ENCODE results near the gene GSG1L.

The GSG1L gene

DNA sequence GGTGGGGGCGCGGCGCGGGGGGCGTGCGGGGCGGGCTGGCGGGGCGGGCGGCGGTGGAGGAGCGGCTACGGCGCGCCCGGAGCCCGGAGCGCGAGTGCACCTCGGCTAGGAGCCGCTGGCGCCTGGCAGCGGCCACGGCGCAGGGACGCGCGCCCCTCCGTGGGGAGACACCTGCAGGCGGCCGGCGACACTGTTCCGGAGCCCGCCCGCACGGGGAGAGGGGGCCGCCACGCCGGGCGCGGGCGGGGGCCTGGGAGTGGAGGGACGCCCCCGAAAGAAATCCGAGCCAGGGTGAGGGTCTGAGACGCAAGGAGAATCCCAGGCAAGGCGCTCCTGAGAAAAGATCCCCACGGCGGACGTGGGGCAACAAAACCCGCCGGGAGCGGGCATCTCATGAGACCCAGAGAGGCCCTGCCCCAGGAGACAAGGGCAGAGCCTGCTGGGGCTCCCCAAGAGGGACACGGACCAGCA is at the start of gene GSG1L:
Gene GSG1L (minus strand): TSS at position 124 of the 471 bp plus-strand sequence. CDS start 290 bp downstream, outside the sequence.
- no peak for DNase-seq

DNA sequence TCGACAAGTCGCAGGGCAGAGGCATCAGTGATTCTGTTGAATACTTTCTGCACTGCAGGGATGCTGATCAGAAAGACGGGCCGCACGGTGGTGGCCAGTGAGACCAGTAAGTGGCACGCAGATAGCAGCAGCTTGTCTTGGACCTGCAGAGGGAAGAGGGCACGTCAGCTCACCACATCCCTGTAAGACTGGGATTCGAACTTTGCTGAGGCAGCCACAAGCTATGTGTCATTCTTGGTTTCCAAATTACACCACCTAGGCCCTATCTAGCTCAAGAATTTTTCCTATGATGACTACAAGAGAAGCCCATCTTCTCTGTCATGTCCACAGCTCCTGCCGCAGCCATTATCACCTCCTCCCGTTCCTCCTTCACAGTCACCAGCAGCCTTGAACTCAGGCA is 49.4 kb upstream of the GSG1L start:
- peak; percentile 12 for DNase-seq

DNA sequence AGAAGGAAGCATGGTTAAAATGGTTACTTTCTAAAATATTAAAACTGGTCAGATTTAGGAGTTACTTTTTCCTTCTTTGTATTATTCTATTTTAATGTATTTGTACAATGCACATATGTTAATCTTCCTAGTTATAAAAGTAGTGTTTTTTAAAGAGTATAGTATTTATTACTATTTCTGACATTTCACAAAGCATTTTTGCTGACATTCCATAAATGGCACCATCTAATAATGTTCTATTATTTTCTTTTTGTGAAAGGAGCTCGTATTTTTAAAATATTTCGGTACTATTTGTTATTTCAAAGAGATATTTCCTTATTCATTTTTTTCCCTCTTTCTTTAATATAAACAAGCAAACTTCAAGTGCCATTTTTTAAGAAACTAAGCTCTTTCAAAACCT is 47.5 kb upstream of the GSG1L start:
- DNase-seq, result no peak

DNA sequence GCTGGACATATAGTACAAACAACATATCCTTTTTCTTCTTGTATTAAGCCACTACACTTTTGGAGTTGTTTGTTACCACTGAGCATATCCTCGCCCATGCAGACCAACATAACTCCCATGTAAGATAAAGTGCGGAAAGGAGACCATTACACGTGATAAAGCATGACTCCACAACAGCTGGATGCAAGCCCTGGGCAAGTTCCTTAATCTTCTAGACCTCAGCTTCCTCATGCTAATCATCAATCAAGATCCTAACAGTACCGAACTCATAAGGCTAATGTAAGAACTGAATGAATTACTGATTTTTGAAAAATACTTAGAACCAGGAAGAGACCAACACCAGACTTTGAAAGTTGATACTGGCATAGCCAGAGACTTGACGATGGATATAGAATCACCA is 47.0 kb upstream of the GSG1L start:
- no peak for DNase-seq

DNA sequence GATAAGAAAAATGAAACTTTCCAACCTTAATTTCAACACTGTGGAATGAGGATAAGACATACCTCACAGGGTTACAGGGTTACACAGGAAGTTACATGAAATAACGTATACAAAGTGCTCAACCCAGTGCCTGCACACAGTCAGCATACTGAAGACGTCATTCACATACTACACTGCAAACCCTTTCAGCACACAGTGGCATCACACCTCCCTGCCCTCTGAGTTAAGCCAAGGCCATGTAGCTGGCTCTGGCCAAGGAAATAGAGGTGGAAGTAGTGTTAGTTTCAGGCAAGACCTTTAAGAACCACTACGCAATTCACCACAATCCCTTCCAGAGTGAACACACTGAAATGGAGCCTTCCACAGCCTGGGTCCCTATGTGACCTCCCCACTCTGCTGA is 46.6 kb upstream of the GSG1L start:
- no peak for DNase-seq

DNA sequence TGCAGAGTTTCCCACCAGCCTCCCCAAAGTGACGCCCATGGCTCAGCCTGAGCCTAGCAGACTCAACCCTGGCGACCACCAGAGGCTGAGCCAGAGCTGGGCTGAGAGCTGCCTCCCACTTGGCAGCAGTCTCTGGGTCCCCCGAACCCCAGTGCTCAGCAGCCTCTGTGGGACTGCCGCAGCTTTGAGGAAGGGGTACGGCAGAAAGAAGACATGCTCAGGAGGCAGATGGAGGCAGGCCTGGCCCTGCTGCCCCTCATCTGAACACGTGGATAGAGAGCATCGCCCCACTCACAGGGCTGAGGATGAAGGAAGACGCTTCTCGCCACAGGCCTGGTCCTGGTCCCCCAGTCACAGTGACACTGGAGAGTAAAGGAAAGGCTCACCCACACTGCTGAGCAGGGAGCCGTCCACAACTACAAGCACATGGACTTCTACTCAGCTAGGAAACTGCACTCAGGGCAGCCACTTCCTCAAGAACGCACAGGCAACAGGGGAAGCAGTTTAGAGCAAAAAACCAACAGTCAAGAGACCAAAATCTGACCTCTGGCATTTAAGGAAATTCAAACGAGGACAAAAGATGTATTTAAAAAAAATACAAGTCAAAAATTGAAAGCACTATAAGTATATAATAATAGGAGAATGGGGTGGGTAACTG is 45.2 kb upstream of the GSG1L start:
- no peak for DNase-seq

GRCh38 chr16:28107232-28107631 is 43.7 kb upstream of the GSG1L start:
- no peak for DNase-seq

- no peak for DNase-seq
Observed at GRCh38 chr16:28106467-28107215, 43.1 kb upstream of the GSG1L start.

DNA sequence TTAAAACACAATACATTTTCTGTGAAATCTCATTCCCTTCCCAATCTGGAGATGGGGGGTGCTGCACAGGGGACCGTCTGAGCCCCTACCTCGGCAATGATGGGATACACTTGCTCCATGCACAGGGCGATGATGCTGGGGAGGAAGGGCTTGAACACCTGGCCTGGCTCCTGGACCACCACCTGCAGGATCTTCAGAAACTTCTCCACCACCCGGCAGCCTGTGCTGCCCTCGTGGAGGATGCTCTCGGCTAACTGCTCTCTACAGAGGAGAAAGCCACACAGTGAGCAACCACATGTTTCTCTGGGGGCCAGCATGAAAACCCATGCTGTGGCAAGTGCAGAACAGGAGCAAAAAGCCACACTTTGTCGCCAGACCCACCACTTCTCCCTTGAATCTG is 42.4 kb upstream of the GSG1L start:
- DNase-seq, result no peak

DNA sequence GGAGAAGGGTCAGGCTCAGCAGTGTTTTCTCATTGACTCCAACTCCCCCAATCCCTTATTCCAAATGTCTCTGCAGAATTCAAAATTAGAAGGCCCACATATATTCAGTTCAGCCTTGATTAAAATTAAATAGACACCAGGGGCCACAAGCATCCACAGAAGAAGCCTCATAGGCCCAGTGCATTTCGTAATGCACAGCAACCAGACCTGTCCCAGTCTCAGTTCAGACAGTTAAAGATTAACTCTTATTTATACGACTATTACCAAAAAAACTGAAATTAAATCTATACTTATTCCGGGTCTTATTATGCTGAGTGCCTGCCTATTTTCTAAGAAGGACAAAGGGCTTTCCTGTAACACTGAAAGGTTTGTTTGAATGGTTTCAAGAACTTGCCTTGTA is 41.8 kb upstream of the GSG1L start:
- DNase-seq, result no peak

DNA sequence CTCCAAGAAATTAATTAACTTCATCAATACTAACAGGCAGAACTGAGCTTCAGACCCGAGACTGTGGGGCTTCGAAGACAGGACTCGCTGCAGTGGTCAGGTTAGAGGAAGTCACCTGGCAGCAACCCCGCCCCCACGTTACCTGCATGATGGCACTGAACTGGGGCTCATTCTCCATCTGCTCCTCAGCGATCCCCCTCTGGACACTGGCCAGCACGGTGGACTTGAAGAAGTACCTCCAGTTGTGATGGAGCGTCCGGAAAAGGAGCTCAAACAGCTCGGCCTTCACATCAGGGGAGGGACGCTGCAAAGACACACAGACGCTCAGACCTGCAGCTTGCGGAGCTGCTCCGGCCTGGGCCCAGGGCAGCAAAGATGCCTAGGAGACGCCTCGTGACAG is 40.9 kb upstream of the GSG1L start:
- DNase-seq, result no peak

GRCh38 chr16:28103516-28104170 is 40.1 kb upstream of the GSG1L start:
- DNase-seq, result no peak

GRCh38 chr16:28101533-28101890 is 38.0 kb upstream of the GSG1L start:
- no peak for DNase-seq

DNA sequence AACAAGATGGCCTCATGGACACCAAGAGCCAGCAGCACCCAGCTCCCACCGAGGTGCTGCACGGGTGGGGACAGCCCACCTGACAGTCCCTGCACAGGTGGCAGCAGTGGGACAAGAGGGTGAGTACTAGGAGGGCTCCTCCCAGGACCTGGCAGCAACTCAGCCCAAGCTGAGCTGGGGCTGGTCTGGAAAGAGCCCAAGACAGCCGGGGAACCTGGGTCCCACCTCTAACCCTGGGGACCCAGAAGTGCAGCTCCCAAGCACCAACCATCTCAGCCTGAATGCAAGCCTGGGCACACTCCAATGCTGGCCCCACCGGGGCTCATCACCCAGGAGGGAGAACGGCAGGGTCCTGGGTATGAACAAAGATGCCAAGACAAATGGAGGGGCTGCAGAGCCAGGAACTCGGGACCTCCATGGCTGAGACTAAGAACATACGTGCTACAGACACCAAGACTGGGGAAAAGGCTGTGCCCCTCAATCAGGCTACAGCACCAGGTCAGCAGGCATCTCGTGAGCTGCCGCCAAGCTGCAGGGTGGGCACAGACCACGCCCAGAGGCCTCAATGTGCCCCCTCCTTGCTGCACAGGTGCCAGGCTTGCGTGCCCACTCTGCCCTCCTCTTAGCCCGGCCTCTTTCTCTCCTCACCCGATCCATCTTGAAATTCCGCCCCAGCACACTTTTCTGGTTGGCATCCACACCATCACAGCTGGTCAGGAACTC is 37.5 kb upstream of the GSG1L start:
- DNase-seq, result no peak

DNA sequence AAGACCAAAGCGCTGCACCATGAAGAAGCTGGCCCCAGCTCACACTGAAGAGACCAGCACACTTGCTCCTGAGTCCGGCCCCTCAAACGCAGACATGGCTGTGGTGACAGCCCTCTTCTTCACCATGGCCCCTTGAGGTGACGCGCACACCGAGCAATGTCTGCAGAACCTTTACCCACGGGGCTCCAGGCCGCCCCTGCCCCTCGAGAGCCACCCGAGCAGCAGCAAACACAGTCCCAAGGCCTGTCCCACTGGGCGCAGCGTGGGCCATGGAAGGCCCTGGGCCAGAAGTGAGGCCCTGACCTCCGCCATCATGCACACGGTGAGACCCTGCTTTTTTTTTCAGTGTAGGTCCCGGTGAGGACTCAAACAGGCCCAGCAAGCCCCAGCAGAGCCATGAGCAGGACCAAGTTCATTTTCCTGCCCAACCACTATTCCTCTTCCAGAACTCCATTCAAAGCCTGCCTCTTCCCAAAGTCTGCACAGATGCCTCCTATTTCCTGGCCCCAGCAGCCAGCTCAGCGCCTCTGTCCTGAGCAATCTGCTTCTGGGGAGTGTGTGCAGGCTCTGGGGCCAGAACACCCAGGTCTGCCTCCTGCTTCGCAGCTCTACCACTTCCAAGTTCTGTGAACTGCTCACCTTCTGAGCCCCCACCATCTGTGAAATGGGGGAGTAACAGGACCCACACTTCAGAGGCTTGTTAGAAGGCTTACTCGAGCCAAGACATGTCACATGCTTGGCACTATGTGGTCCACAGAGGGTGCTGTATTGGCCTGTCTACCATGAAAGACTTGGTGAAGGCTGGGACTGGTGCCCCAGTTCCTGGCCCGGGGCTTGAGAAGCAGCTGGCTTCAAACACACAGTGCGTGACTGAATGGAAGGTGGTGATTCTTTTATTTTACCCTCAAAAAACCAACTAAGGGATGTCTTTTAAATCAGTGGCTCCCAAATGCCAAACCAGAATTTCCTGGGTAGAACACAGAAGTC is 35.7 kb upstream of the GSG1L start:
- DNase-seq, result no peak

DNA sequence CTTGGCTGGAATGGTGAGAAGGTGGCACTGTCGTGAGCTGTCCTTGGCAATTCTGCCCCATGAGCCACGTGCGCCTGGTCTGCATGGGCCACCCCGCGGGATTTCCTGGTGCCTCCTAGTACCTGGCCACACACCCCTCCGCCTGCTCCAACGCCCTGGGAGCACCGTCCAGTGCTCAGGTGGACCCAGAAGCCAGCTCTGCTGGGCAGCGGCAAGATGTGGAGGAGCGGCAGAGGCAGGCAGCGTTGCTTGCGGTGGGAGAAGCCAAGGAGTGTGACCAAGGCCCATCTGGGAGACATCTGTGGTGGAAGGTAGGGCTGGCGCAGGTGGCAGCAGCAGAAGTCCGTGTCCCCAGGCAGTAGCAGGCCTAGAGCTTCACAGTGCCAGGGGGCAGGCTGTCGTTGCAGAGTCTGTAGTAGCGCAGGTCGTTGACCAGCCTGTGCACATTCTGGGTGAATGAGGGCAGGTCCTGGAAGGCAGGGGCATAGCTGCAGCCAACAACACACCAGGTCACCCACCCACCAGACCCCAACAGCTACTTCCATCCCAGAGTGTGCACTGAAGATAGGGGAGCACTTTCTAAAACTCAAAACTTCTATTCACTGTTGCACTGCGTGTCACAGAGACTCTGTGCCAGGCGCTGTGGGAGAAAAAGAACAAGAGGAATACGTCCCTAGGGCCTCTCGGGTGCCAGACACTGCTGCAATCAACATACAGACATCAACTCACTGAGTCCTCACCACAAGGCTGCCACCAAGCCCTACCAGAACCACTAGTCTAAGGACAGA is 34.9 kb upstream of the GSG1L start:
- no peak for DNase-seq

GRCh38 chr16:28096983-28097899 is 33.7 kb upstream of the GSG1L start:
- no peak for DNase-seq

GRCh38 chr16:28093385-28093725 is 29.8 kb upstream of the GSG1L start:
- no peak for DNase-seq

- DNase-seq, result no peak
Observed at GRCh38 chr16:28092721-28093384, 29.3 kb upstream of the GSG1L start.

DNA sequence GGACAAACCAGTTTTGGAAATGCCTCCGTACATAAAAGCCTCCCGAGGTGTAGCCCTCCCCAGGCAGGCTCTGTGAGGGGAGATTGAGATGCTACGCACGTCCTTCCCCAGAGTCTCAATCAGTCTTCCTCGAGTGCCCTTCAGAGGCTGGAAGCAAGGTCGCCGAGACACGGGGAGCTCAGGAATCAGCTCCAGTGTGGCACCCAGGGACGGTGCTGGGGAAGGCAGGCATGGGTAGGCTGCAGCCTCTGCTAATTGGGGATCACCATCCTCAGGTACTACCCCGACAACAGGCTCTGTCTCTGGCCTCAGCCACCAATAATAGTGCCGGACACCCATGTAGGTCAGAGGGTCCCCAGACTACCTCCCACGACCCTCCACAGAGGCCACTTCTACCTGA is 28.1 kb upstream of the GSG1L start:
- DNase-seq, result no peak

Measured in stimulated activated CD4-positive, alpha-beta T cell treated with anti-CD3 and anti-CD28 coated beads, Interleukin-4, amount 100 ng/mL, for 24 hours (primary cell).